Measurements from ENCODE around the gene PDGFB.

Gene PDGFB

DNA sequence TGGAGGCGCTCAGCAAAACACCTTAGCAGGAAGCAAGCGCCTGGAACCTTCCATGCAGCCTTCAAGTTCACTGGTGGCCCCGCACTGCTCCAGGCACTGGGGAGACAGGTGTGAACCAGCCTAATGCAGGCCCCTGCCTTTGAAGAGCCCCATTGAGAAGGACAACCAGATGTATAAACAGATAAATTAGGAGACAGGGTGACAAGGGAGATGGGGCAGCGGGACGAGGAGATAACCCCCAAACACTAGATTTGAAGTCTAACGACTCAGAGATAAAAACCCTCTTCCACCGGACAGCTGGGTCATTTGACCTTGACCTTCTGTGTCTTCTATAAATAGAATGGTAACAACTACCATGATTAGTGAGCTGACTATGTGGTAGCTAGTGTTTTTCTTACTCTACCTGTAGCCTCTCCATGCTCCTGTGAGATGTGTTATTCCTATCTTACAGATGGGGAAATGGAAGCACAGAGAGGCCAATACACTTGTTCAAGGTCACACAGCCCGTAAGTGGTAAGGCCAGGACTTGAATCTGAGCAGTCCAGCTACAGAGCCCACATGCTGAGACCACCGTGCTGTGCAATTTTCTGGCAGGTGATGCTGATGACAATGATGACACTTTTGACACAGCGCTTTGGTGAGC lies 2.0 kb upstream of the PDGFB start:
- TF ChIP-seq, protein P1, sequence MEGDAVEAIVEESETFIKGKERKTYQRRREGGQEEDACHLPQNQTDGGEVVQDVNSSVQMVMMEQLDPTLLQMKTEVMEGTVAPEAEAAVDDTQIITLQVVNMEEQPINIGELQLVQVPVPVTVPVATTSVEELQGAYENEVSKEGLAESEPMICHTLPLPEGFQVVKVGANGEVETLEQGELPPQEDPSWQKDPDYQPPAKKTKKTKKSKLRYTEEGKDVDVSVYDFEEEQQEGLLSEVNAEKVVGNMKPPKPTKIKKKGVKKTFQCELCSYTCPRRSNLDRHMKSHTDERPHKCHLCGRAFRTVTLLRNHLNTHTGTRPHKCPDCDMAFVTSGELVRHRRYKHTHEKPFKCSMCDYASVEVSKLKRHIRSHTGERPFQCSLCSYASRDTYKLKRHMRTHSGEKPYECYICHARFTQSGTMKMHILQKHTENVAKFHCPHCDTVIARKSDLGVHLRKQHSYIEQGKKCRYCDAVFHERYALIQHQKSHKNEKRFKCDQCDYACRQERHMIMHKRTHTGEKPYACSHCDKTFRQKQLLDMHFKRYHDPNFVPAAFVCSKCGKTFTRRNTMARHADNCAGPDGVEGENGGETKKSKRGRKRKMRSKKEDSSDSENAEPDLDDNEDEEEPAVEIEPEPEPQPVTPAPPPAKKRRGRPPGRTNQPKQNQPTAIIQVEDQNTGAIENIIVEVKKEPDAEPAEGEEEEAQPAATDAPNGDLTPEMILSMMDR (conservative IDR thresholded peaks at IDR 0.05): no peak
- no peak overlapping the region for H3K27ac ChIP-seq

DNA sequence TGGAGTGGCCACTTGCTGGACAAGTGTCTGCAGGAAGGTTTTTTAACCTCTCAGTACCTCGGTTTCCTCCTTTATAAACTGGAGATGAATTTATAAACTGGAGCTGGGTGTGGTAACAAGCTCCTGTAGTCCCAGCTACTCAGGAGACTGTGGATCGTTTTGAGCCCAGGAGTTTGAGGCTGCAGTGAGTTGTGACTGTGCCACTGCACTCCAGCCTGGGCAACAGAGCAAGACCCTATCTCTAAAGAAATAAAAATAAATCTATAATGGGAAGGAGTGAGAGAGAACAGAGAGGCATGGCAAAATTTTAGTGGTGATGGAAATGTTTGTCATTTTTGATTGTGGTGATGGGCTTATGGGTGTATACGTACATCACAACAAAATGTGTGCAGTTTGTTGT lies 1.4 kb upstream of the PDGFB start:
- TF ChIP-seq, protein P1 (conservative IDR thresholded peaks at IDR 0.05): no peak
- no peak overlapping the region for H3K27ac ChIP-seq

DNA sequence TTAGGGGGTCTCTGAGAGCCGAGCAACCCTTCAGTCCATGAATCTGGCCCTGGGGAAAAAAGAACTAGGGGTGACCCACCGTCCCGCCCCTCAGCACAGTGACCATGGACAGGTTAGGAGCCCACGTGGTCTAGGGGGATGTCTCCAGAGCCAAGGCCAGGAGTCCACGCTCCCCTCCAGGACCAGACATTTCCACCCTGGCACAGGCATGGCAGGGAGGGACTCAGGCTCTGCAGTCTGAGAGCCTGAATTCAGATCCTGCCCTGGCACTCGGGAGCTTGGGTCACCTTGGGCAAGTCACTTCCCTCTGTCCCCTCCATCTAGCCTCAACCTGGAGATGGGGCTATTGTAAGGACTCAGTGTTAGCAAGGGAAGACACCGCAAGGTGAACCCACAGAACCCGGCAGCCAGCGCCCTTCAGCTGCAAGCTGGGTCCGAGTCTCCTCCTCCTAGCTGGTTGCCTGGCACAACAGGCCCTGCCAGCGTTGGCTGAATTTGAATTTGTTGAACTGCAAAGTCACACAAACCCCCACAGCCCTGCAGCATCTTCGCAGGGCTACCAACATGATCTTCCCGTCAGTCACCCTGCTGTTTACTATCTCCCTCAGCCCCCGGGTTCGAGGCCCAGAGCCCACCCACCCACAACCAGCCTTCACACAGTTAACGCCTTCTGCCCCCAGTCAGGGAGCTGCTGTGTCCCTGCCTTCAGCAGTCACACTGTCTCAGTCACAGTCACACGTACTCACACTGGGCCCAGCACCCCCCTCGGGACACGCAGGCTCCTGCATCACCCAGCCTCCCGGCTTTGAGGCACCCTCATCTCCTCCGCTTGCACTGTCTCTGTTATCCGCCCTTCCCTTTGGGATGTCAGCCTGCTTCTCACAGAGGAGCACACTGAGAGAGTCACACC lies 603 bp upstream of the PDGFB start:
- peak overlapping the region; percentile 98 for H3K27ac ChIP-seq
- TF ChIP-seq, protein P1 (conservative IDR thresholded peaks at IDR 0.05): no peak

DNA sequence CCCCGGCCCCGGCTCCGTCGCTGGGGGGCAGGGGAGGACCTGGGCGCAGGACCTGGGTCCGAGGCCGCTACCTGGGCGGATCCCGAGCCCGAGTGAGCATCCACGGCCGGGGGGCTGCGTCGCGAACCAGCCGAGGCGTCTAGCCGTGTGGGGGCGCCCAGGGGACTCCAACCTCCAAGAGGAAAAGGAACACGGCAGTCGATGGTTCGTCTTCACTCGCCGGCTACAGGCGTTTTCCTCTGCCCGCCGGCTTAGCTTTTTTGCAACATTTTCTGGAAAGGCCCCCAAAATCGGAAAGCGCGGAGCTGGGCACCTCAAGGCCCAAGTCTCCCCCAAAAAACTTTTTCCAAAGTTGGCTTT lies 666 bp downstream of the PDGFB start:
- peak overlapping the region; percentile 98 for H3K27ac ChIP-seq
- TF ChIP-seq, protein P1 (conservative IDR thresholded peaks at IDR 0.05): no peak

DNA sequence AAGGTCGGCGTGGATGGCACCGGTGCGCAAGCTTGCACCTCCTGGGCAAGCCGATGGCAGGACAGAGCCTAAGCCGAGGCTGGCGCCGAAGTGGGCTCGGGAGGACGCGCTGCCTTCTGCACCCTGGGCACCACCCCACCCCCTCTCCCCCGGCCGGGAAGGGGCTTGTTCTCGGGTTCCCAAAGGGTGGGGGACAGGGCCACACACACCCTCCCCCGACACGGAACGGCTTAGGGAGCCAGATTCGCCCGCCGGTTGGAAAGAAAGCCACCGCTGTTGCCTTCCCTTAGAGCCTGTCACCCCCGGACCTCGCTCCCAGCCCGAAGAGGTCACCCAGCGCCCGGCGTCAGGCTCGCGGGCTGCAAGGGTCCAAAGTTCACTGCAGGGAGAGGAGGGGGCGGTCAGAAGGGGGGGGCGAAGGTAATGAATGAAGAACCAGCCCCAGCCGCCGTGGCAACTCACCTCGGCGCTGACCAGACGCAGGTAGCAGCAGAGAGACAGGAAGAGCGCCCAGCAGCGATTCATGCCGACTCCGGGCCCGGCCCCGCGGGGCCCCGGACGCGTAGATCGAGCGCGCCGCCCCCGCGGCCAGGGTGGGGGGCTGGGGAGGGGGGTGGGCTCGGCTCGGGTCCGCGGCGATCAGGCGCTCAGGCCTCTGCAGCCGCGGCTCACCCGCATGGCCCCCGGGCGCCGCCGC lies 1.2 kb downstream of the PDGFB start:
- H3K27ac ChIP-seq: peak overlapping the region; percentile 98
- TF ChIP-seq, protein P1 (conservative IDR thresholded peaks at IDR 0.05): no peak

DNA sequence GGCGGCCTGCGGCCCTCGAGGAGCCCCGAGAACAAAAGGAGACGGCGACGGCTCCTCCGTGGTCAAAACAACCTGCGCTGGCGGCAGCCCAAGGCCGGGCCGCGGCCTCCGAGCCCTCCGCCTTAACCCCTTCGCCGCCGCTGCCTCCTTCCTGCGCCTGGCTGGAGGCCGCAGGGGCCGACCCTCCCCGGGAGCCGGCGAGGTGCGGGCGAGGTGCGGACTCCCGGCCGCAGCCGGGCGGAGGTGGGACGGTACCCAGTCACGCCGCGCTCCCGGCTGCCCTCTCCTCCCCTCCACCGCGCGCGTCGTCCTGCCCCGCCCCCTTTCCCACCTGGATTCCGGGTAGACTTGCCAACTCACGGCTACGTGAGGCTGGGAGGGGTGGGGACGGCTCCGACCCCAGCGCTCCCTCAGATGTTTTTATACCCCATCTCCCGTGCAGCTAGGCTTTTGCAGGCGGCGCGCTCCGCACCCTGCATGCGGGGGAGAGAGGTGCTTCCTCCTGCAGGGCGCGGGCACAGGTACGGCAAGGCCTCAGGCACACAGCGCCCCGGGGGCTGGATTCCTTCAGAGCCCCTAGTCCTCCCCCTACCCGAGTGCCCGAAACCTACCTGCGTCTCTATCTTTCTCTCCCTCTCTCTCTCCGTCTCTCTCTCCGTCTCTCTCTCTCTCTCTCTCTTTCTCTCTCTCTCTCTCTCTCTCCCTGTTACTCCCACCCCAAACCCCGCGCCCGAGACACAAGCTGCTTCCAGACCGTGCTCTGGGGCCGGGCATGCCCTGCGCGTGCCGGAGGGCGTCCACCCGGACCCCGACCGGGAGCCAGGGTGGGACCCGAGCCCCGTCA lies 2.0 kb downstream of the PDGFB start:
- peak overlapping the region; percentile 98 for H3K27ac ChIP-seq
- TF ChIP-seq, protein P1 (conservative IDR thresholded peaks at IDR 0.05): no peak

All from VCaP (cell line).